Activated B cell treated with CpG ODN at 0.5 μM for 24 hours (primary cell): ENCODE results near the gene MIP. TPM values are rescaled to one million over a fixed set of nuclear protein-coding genes. Genes with fewer than 3 reads are reported as not detected.

Experiments used
- ATAC-seq: fragments of 200-7000 bp; cut with Tn5 transposase; one replicate; pipeline ENCODE4 v1.10.0; 2021; ENCODE audit warnings: low read depth, mild to moderate bottlenecking, moderate library complexity
- CTCF ChIA-PET: fragments of 350-600 bp; sonication (Branson Sonifier 250); formaldehyde crosslinking; loops from one replicate; lab custom pipeline; 2021; ENCODE audit warnings: antibody characterized with exemption; lab: Charles Lee
- POLR2A ChIA-PET: fragments of 350-600 bp; sonication (Branson Sonifier 250); formaldehyde crosslinking; loops from one replicate; lab custom pipeline; 2021; ENCODE audit warnings: antibody characterized with exemption; lab: Charles Lee
- DNase-seq: peaks from one replicate; pipeline ENCODE4 v3.0.0; 2022
- H3K27ac Mint-ChIP-seq: one replicate; pipeline ENCODE4 v1.8.0; 2020; ENCODE audit warnings: mixed read lengths
- H3K27me3 Mint-ChIP-seq: one replicate; pipeline ENCODE4 v1.8.0; 2021; ENCODE audit warnings: mixed read lengths
- H3K36me3 Mint-ChIP-seq: one replicate; pipeline ENCODE4 v1.8.0; 2021; ENCODE audit warnings: low read depth, mixed read lengths
- H3K4me1 Mint-ChIP-seq: one replicate; pipeline ENCODE4 v1.8.0; 2021; ENCODE audit warnings: mixed read lengths
- H3K4me3 Mint-ChIP-seq: one replicate; pipeline ENCODE4 v1.8.0; 2020; ENCODE audit warnings: mild to moderate bottlenecking, mixed read lengths
- H3K9me3 Mint-ChIP-seq: one replicate; pipeline ENCODE4 v1.8.0; 2020; ENCODE audit warnings: mixed read lengths
- CTCF ChIP-seq: fragments of 200-600 bp; IDR thresholded peaks from one replicate; pipeline ENCODE4 v1.8.0; 2022; ENCODE audit warnings: antibody characterized with exemption, mild to moderate bottlenecking
- intact Hi-C: fragments of 100-400 bp; cut with micrococcal nuclease; formaldehyde crosslinking; loops from one replicate; pipeline ENCODE4 v1.15.1; 2024
- total RNA-seq: library from RNA; stranded (reverse); gene quantifications from 2 replicates; pipeline ENCODE4 v1.2.3, GENCODE V29; 2022

The MIP gene
- total RNA-seq, 1 donor from 2014 or later = not detected

GRCh38 chr12:56484566-56484965 lies 30.1 kb upstream of the MIP start:
- H3K36me3 Mint-ChIP-seq = peaks cover 3% of the 10 kb centered on the region
- POLR2A ChIA-PET = interaction anchor here (0.7 to 1.2 kb wide), 2 partner anchors 14 to 516 kb away, joined by 3 read pairs; no protein-coding TSS in a partner anchor
- no peak for ATAC-seq
- H3K27me3 Mint-ChIP-seq = peaks cover 4% of the 10 kb centered on the region
- peaks cover 27% of the 10 kb centered on the region for H3K4me1 Mint-ChIP-seq
- no peak overlapping the region for H3K4me3 Mint-ChIP-seq
- CTCF ChIA-PET = interaction anchor here (1.1 kb wide), 1 partner anchor 11 kb away, joined by 4 read pairs; no protein-coding TSS in a partner anchor
- H3K27ac Mint-ChIP-seq = no peak overlapping the region
- no peak for TF ChIP-seq CTCF
- intact Hi-C loops = no loop called here
- DNase-seq = no peak
- H3K9me3 Mint-ChIP-seq = no peaks in the 10 kb centered on the region

- no peak for TF ChIP-seq CTCF
- DNase-seq (no peak), ATAC-seq (no peak)
- ChIA-PET CTCF (no interaction called here), POLR2A (interaction anchor here (0.5 to 0.6 kb wide), 2 partner anchors 9 to 195 kb away, joined by 3 to 8 read pairs; partner anchors contain the start of gene GLS2)
- Mint-ChIP-seq H3K4me1 (peaks cover 10% of the 10 kb centered on the region), H3K36me3 (no peaks in the 10 kb centered on the region), H3K27ac (no peak overlapping the region), H3K27me3 (no peaks in the 10 kb centered on the region), H3K4me3 (no peak overlapping the region), H3K9me3 (no peaks in the 10 kb centered on the region)
- intact Hi-C loops = no loop called here
These were observed 25.2 kb upstream of the MIP start for GRCh38 chr12:56479625-56480024.

GRCh38 chr12:56477521-56478225 lies 23.2 kb upstream of the MIP start:
- Mint-ChIP-seq H3K4me3 (no peak overlapping the region), H3K27ac (no peak overlapping the region), H3K9me3 (no peaks in the 10 kb centered on the region), H3K27me3 (no peaks in the 10 kb centered on the region), H3K4me1 (peaks cover 10% of the 10 kb centered on the region), H3K36me3 (peaks cover 9% of the 10 kb centered on the region)
- no peak for ATAC-seq
- intact Hi-C loops = no loop called here
- POLR2A ChIA-PET = no interaction called here
- DNase-seq = no peak
- no peak for TF ChIP-seq CTCF
- CTCF ChIA-PET = no interaction called here

- TF ChIP-seq CTCF = no peak
- POLR2A ChIA-PET = interaction anchor here (0.7 kb wide), 1 partner anchor 11 kb away, joined by 6 read pairs; the partner anchor contains the start of gene GLS2
These were observed 22.5 kb upstream of the MIP start for GRCh38 chr12:56476972-56477432.

GRCh38 chr12:56476143-56476542 lies 21.7 kb upstream of the MIP start:
- intact Hi-C loops = no loop called here
- ATAC-seq (no peak), DNase-seq (no peak)
- H3K4me3 Mint-ChIP-seq = no peak overlapping the region
- H3K27me3 Mint-ChIP-seq = no peaks in the 10 kb centered on the region
- TF ChIP-seq CTCF = no peak
- H3K4me1 Mint-ChIP-seq = peaks cover 13% of the 10 kb centered on the region
- H3K27ac Mint-ChIP-seq = no peak overlapping the region
- H3K36me3 Mint-ChIP-seq = peaks cover 10% of the 10 kb centered on the region
- ChIA-PET POLR2A (interaction anchor here (0.7 kb wide), 1 partner anchor 12 kb away, joined by 6 read pairs; the partner anchor contains the start of gene GLS2), CTCF (no interaction called here)
- H3K9me3 Mint-ChIP-seq = no peaks in the 10 kb centered on the region

More at GRCh38 chr12:56476972-56477432, 22.5 kb upstream of the MIP start:
- ATAC-seq = no peak
- Mint-ChIP-seq H3K9me3 (no peaks in the 10 kb centered on the region), H3K36me3 (peaks cover 10% of the 10 kb centered on the region), H3K27ac (no peak overlapping the region), H3K4me1 (peaks cover 11% of the 10 kb centered on the region), H3K4me3 (no peak overlapping the region), H3K27me3 (no peaks in the 10 kb centered on the region)
- intact Hi-C loops = no loop called here
- no peak for DNase-seq
- CTCF ChIA-PET = no interaction called here
